IMR-90 (cell line): Measurements from ENCODE around the gene CIRBP.

Experiments used
- ELK1 ChIP-seq: fragments of 150-350 bp; IDR thresholded peaks from 2 replicates; pipeline ENCODE4 v1.6.1; 2016; ENCODE audit warnings: low read depth, mild to moderate bottlenecking, low read length, moderate library complexity, borderline replicate concordance
- MAFK ChIP-seq: IDR thresholded peaks from 2 replicates; pipeline ENCODE4 v1.6.1; 2012; ENCODE audit warnings: low read depth, low read length, improper control_type of control experiment
- MAZ ChIP-seq: IDR thresholded peaks from 2 replicates; pipeline ENCODE4 v1.6.1; 2012; ENCODE audit warnings: low read depth, mild to moderate bottlenecking, low read length, improper control_type of control experiment, moderate library complexity, borderline replicate concordance
- MXI1 ChIP-seq: IDR thresholded peaks from 2 replicates; pipeline ENCODE4 v1.6.1; 2012; ENCODE audit warnings: low read depth, mild to moderate bottlenecking, low read length, moderate library complexity, borderline replicate concordance
- POLR2A ChIP-seq: IDR thresholded peaks from 2 replicates; pipeline ENCODE4 v1.6.1; 2012; ENCODE audit warnings: mild to moderate bottlenecking, low read depth, low read length
- RFX5 ChIP-seq: IDR thresholded peaks from 2 replicates; pipeline ENCODE4 v1.8.0; 2012; ENCODE audit warnings: low read depth, mild to moderate bottlenecking, low read length, moderate library complexity
- TF ChIP-seq, protein P1 (sequence below): conservative IDR thresholded peaks from 2 replicates; pipeline ENCODE4 v1.5.1; 2012; ENCODE audit warnings: mild to moderate bottlenecking, low read depth, low read length, improper control_type of control experiment

DNA sequence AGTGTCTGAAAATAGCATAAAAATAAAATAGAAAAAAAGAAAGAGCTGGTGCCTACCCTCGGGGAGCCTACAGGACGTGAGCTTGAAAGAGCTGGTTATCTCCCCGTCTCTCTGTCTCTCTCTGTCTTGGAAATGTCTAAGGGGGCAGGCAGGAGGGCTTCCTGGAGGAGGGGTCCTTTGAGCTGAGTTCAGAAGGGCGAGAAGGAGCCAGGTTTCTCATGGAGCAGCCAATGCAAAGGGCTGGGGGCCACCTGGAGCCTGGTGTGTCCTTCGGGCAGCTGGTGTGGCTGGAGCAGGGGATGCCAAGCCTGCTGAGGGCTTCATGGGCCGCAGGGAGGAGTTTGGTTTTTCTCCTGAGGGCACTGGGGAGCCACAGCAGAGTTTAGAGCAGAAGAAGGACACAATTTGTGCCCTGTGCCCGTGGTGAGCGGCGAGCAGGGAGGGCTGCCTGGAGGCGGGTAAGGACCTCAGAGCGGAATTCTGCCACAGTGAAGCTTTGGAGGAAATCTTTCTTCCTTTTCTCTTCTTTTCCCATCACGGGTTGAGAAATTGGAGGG, 55.2 kb downstream of the CIRBP start:
- TF ChIP-seq, protein P1, sequence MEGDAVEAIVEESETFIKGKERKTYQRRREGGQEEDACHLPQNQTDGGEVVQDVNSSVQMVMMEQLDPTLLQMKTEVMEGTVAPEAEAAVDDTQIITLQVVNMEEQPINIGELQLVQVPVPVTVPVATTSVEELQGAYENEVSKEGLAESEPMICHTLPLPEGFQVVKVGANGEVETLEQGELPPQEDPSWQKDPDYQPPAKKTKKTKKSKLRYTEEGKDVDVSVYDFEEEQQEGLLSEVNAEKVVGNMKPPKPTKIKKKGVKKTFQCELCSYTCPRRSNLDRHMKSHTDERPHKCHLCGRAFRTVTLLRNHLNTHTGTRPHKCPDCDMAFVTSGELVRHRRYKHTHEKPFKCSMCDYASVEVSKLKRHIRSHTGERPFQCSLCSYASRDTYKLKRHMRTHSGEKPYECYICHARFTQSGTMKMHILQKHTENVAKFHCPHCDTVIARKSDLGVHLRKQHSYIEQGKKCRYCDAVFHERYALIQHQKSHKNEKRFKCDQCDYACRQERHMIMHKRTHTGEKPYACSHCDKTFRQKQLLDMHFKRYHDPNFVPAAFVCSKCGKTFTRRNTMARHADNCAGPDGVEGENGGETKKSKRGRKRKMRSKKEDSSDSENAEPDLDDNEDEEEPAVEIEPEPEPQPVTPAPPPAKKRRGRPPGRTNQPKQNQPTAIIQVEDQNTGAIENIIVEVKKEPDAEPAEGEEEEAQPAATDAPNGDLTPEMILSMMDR, result no peak
- no peak for TF ChIP-seq ELK1
- TF ChIP-seq MAZ, result no peak
- TF ChIP-seq MAFK, result no peak
- TF ChIP-seq RFX5, result no peak
- no peak for TF ChIP-seq POLR2A
- no peak for TF ChIP-seq MXI1
